Muscle layer of duodenum (tissue), 2 donors: ENCODE data around the gene MAFF.
A peak's percentile ranks its signal among the peaks of the same experiment; 100 is the strongest.
"Not testable (repeated sequence)": the region's sequence is repeated elsewhere in the genome, so short reads cannot be mapped to it uniquely, and the experiment has no call there.

Experiments
- H3K27ac ChIP-seq: one replicate; pipeline ENCODE4 v1.7.0; 2013; ENCODE audit warnings: mild to moderate bottlenecking, low read length
- H3K27me3 ChIP-seq: one replicate; pipeline ENCODE4 v1.7.0; 2013; ENCODE audit warnings: low read depth, mild to moderate bottlenecking, control low read depth, low read length
- H3K36me3 ChIP-seq, 2 donors: one replicate each; pipeline ENCODE4 v1.7.0; 2013; ENCODE audit warnings: low read length in 2 of 2, control low read depth in 1 of 2, mild to moderate bottlenecking in 1 of 2; ENCODE audit not compliant: insufficient read depth in 2 of 2, control insufficient read depth in 1 of 2
- H3K4me1 ChIP-seq, 2 donors: one replicate each; pipeline ENCODE4 v1.7.0; 2013; ENCODE audit warnings: low read length in 2 of 2, mild to moderate bottlenecking in 2 of 2, control low read depth in 1 of 2, moderate library complexity in 1 of 2; ENCODE audit not compliant: insufficient read depth in 2 of 2, control insufficient read depth in 1 of 2
- H3K4me3 ChIP-seq, 2 donors: one replicate each; pipeline ENCODE4 v1.7.0; 2013; ENCODE audit warnings: low read length in 2 of 2, low read depth in 1 of 2, mild to moderate bottlenecking in 1 of 2
- H3K9me3 ChIP-seq, 2 donors: one replicate each; pipeline ENCODE4 v1.7.0; 2013; ENCODE audit warnings: low read length in 2 of 2, control low read depth in 1 of 2, mild to moderate bottlenecking in 1 of 2; ENCODE audit not compliant: control insufficient read depth in 1 of 2
- donor health status: healthy.

Gene MAFF

DNA sequence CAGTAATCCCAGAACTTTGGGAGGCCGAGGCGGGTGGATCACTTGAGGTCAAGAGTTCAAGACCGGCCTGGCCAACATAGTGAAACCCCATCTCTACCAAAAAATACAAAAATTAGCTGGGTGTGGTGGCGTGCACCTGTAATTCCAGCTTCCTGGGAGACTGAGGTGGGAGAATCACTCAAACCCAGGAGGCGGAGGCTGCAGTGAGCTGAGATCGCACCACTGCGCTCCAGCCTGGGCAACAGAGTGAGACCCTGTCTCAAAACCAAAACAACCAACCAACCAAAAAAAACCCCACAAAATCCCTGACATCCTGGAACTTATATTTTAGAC lies 23.2 kb upstream of the MAFF start:
- H3K36me3 ChIP-seq, result peaks cover 0 to 18% of the 10 kb centered on the region in 2 donors
- H3K4me3 ChIP-seq, H3K27ac ChIP-seq, H3K27me3 ChIP-seq, H3K9me3 ChIP-seq: not testable (repeated sequence)
- peaks cover 12 to 31% of the 10 kb centered on the region in 2 donors for H3K4me1 ChIP-seq

DNA sequence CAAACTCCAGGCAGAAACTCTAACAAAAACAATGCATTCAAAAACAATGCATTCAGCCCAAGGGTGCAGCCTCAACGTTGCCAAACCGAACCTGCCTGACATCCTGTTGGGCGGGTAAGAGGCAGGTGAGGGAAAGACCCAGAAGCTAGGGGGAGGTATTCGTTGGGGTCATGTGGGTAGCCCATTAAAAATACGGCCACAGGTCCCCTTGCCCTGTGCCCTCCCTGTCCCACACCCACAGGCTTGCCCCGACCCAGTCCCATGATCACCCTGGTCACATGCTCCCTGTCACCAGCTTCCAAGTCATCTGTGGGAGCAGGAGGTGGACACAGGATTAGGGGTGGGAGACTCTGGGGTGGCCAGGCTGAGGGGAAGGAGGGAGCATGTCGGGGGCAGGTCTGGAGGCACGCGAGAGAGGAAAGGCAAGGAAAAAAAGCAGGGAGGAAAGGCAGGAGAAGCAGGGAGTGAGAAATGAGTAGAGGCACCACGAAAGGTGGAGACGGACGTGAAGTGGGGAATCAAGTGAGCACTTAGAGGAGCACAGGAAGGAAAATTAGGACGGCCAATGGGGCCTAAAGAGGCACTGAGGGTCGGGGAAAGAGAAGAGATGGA lies 20.8 kb upstream of the MAFF start:
- peaks cover 12 to 24% of the 10 kb centered on the region in 2 donors for H3K4me1 ChIP-seq
- no peaks in the 10 kb centered on the region for H3K27me3 ChIP-seq
- peak overlapping the region; percentile 97 for H3K27ac ChIP-seq

DNA sequence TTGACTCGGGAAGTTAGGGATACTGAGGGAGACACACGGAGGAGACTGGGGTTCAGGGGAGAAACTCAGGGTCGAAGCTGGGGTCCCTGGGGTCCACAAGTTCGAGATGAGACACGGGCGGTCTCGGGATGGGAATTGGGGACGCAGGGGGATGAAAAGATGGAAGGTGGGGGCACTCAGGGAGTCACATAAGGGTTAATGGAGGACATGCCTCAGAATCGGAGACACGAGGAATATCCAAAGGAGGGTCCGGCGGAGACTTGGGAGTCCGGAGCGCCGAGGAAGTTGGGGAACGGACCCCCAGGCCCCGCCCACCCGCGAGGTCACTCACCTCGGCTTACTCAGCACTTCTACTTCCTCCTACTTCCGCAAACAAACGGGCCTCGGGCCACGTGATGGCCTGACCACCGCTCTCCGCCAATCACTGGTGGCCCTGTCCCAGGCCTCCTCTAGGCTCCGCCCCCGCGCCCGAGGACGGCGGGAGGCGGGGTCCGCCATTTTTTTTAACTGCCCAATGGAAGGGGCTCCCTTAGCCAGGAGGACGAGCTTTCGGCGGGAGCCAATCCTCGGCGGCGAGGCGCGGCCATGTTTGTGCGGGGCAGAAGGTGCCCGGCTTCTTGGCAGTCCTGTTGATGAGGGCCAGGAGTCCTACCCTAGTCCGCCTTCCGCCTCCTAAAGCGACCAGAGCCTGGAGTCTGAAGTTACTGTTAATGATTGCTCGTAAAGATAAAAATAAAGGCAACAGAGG lies 20.2 kb upstream of the MAFF start, which contains the start of gene PLA2G6:
PLA2G6 (minus strand) TSS at position 378 of the 748 bp plus-strand sequence. CDS start 12,404 bp downstream, outside the sequence.
- peak within 1 kb of the TSS; percentile 97 for H3K27ac ChIP-seq
- H3K4me3 ChIP-seq, result peak within 1 kb of the TSS; percentile 65 to 83
- no peaks in the 10 kb centered on the region for H3K9me3 ChIP-seq
- no peaks in the 10 kb centered on the region for H3K27me3 ChIP-seq
- peaks cover 0 to 18% of the 10 kb centered on the region in 2 donors for H3K36me3 ChIP-seq
- peaks cover 12 to 21% of the 10 kb centered on the region in 2 donors for H3K4me1 ChIP-seq

More for the DNA sequence above, 20.8 kb upstream of the MAFF start:
- Histone ChIP-seq H3K36me3 (peaks cover 0 to 18% of the 10 kb centered on the region in 2 donors), H3K9me3 (no peaks in the 10 kb centered on the region), H3K4me3 (peak overlapping the region; percentile 65 to 83)

DNA sequence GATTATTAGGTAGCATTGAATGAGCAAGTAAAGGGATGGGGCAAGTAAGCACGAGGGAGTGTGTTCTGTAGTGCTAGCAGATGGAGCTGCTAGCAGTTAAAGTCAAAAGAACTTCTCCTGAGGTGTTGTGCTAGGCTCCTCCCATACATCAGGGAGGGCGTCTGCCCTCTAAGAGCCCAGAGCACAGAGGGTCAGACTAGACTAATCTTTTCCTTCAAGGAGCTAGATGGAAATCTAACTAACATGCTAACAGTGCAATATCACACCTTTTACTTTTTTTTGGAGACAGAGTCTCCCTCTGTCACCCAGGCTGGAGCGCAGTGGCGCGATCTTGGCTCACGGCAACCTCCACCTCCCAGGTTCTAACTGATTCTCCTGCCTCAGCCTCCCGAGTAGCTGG lies 17.0 kb upstream of the MAFF start:
- Histone ChIP-seq H3K27ac (no peak overlapping the region), H3K4me3 (no peak overlapping the region), H3K36me3 (peaks cover 0 to 17% of the 10 kb centered on the region in 2 donors), H3K27me3 (no peaks in the 10 kb centered on the region), H3K4me1 (peaks cover 6 to 14% of the 10 kb centered on the region in 2 donors), H3K9me3 (no peaks in the 10 kb centered on the region)

DNA sequence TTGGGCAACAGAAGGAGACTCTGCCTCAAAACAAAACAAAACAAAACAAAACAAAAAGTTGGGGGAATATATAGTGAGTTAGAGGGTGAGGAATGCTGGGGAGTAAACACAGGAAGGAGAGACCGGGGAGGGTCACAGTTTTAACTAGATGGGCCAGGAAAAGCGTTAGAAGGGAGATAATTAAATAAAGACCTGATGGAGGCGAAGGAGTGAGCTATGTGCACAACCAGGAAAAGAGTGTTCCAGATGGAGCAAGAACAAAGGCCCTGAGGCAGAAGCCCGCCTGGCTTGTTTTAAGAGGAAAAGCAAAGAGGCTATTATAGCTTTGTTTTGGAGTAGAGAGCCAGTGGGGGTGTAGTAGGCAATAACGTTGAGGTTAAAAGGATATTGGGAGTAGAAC lies 15.4 kb upstream of the MAFF start:
- Histone ChIP-seq H3K4me1 (no peaks in the 10 kb centered on the region), H3K9me3 (no peaks in the 10 kb centered on the region), H3K4me3 (no peak overlapping the region), H3K36me3 (peaks cover 0 to under 1% of the 10 kb centered on the region in 2 donors), H3K27ac (no peak overlapping the region), H3K27me3 (no peaks in the 10 kb centered on the region)

DNA sequence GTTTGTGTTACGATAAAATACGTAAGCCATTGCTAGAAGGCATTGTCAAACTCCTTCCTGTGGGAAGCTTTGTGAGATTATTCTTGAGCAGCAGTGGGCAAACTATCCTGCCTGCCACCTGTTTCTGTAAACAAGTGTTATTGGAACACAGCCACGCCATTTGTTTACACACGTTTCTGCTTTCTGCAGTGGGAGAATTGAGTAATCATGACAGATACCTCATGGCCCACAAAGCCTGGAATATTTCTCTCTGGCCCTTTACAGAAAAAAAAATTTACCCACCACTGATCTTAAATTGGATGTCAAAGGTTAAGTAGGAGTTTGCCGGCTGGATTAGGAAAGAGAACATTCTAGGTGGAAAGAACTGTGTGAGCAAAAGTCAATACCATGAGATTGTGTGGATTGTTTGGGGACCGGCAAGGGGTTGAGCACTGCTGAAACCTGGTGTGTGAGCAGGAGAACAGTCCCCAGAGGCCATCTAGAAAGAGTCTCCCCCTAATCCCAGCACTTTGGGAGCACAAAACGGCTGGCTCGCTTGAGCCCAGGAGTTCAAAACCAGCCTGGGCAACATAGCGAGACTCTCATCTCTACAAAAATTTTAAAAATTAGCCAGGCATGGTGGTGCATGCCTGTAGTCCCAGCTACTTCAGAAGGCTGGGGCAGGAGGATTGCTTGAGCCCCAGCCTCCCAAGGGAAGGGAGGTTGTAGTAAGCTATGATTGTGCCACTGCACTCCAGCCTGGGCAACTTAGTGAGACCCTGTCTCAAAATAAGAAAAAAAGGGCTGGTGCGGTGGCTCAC lies 14.2 kb upstream of the MAFF start:
- no peaks in the 10 kb centered on the region for H3K27me3 ChIP-seq
- no peaks in the 10 kb centered on the region for H3K4me1 ChIP-seq
- H3K36me3 ChIP-seq, result no peaks in the 10 kb centered on the region
- H3K9me3 ChIP-seq, result no peaks in the 10 kb centered on the region
- H3K4me3 ChIP-seq, result no peak overlapping the region
- H3K27ac ChIP-seq, result no peak overlapping the region

DNA sequence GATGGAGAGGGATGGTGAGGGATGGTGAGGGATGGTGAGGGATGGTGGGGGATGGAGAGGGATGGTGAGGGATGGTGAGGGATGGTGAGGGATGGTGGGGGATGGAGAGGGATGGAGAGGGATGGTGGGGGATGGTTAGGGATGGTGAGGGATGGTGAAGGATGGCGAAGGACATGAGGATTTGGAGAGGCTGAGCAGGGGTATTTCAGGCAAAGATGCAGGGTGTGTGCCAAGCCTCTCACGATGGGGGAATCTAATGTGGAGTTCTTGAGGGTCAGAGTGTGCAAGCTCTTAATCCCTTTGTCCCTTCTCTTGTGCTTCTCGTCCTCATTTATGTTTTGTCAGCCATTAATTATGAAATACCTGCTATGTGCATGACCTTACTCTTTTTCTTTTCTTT lies 12.7 kb upstream of the MAFF start:
- Histone ChIP-seq H3K4me1 (no peaks in the 10 kb centered on the region), H3K27ac (no peak overlapping the region), H3K4me3 (no peak overlapping the region), H3K9me3 (no peaks in the 10 kb centered on the region), H3K36me3 (no peaks in the 10 kb centered on the region), H3K27me3 (no peaks in the 10 kb centered on the region)

DNA sequence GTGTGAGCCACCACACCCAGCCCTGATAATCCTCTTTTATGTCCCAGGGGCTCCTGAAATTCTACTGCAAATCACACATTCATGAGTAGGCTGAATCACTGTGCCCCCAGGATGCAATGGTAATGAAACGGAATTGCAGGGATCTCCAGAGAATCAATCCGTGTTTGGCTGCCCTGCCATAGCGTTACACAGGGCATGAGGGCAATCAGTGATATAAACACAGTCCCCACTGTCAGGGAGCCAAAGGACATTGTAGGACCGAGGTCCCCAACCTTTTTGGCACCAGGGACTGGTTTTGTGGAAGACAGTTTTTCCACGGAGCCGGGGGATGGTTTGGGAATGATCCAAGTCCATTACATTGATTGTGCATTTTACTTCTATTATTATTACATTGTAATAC lies 11.2 kb upstream of the MAFF start:
- Histone ChIP-seq H3K4me1 (peaks cover 0 to 6% of the 10 kb centered on the region in 2 donors), H3K36me3 (no peaks in the 10 kb centered on the region), H3K9me3 (no peaks in the 10 kb centered on the region), H3K4me3 (no peak overlapping the region), H3K27me3 (no peaks in the 10 kb centered on the region), H3K27ac (no peak overlapping the region)

DNA sequence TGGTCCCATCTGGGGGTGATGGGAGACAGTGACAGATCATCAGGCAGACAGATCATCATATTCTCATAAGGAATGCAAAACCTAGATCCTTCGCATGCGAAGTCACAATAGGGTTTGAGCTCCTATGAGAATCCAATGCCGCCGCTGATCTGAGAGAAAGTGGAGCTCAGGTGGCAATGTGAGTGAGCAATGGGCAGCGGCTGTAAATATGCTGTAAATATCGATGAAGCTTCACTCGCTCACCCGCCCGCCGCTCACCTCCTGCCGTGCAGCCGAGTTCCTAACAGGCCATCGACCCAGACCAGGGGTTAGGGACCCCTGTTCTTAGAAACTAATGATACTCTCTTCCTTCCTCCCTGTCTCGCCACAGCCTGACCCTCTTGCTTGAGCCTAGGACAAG lies 10.7 kb upstream of the MAFF start:
- peaks cover 0 to 6% of the 10 kb centered on the region in 2 donors for H3K4me1 ChIP-seq
- H3K36me3 ChIP-seq, result no peaks in the 10 kb centered on the region
- H3K9me3 ChIP-seq, result no peaks in the 10 kb centered on the region
- no peaks in the 10 kb centered on the region for H3K27me3 ChIP-seq
- no peak overlapping the region for H3K27ac ChIP-seq
- no peak overlapping the region for H3K4me3 ChIP-seq

DNA sequence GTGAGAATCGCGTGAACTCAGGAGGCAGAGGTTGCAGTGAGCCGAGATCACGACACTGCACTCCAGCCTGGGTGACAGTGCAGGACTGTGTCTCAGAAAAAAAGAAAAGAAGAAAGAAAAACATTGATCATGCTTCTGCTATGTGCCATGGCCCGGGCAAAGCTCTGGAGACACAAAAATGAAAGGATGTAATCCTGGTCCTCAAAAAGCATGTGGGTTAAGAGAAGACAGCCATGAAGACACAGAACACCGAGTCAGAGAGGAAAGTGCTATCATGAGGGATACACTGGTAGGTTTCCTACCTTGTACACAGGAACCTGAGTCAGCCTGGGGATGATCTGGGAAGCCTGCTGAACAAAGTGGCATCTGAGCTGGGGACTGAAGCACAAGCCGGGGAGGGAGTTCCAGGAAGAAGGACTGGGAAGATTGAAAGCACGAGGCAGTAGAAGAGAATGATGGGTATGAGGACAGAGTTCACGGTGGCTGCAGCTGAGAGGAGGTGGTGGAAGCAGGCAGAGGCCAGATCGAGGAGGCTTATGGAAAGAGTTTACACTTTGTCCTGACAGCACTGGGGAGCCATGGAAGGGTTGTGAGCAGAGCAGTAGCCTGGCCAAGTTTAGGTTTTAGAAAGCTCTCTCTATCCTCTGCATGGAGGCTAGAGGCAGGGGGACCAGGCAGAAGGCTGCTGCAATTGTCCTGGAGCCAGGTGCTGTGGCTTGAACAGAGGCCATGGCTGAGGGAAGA lies 9.9 kb upstream of the MAFF start:
- no peak overlapping the region for H3K4me3 ChIP-seq
- H3K27me3 ChIP-seq, result no peaks in the 10 kb centered on the region
- peaks cover 0 to 6% of the 10 kb centered on the region in 2 donors for H3K4me1 ChIP-seq
- no peaks in the 10 kb centered on the region for H3K9me3 ChIP-seq
- H3K27ac ChIP-seq, result no peak overlapping the region
- H3K36me3 ChIP-seq, result no peaks in the 10 kb centered on the region

DNA sequence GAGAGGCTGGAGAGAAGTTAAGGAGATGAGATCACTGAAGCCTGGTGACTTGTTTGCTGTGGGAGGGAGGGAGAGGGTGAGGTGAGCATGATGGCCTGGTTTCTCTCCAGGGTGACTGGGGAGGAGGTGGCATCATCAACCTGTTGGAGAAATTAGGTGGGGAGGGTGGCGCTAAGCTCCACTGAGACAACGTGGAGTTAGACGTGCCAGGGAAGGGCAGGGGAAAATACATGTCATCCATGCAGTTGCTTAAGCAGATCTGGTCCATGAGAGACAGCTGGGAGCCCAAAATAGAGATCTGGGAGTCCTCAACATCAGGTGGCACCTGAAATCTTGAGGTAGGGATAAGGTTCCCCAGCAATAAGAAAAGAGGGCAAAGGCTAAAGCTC lies 9.3 kb upstream of the MAFF start:
- no peaks in the 10 kb centered on the region for H3K9me3 ChIP-seq
- H3K27me3 ChIP-seq, result no peaks in the 10 kb centered on the region
- H3K36me3 ChIP-seq, result no peaks in the 10 kb centered on the region
- no peak overlapping the region for H3K4me3 ChIP-seq
- H3K27ac ChIP-seq, result no peak overlapping the region
- peaks cover 0 to 6% of the 10 kb centered on the region in 2 donors for H3K4me1 ChIP-seq
